HG03108 (cell line): ENCODE measurements around the gene MYCBP.
"Not testable (repeated sequence)": the region's sequence is repeated elsewhere in the genome, so short reads cannot be mapped to it uniquely, and the experiment has no call there.

ENCODE experiments used
- ATAC-seq: cut with Tn5 transposase; IDR thresholded peaks from one replicate; pipeline ENCODE4 v1.9.1; 2021; ENCODE audit warnings: moderate library complexity; ENCODE audit not compliant: unreplicated experiment

The MYCBP gene, protein sequence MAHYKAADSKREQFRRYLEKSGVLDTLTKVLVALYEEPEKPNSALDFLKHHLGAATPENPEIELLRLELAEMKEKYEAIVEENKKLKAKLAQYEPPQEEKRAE

DNA sequence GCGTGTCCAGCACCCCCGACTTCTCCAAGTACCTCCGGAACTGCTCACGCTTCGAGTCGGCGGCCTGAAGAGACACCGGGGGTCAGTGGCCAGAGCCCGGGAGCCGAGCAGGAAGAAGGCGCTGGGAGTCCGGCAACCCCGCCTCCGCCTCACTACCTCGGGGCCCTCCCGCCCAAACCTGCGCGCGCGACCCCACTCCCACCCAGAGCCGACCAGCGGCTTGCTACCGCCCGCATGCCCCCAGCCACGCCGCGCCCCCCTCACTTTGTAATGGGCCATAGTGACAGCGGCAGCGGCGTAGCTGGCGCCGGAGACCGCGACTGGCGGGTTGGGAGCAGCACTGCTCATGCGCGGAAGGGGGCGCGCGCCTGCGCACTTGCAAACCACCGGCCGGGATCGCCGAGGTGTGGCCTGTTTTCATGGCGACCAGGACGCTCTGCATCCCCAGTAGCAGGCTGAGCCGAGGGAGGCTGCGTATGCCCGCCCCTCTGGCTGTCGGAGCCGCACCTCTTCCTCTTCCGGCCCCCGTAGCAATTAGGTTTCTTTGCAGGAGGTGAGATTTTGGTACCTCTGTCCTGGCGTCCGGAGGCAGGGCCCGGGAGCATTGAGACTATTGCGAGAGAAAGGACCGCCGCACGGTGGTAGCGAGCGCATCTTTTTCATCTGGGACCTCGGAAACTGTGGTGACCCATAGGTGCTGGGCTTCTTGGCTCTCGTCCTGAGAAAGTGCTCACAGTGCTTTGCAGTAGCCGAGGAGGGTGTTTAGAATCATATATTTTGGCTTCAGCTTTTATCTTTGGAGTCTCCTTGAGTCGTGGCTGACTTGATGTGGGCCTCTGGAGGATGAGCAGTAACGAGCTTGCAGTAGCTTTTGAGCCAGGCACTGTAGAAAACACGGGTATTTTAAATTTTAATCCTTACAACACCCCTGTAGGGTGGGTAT is at the start of gene MYCBP:
MYCBP (minus strand) TSS at position 322 of the 943 bp plus-strand sequence; CDS start at position 279, 43 bp downstream.
- peak; percentile 94 for ATAC-seq

DNA sequence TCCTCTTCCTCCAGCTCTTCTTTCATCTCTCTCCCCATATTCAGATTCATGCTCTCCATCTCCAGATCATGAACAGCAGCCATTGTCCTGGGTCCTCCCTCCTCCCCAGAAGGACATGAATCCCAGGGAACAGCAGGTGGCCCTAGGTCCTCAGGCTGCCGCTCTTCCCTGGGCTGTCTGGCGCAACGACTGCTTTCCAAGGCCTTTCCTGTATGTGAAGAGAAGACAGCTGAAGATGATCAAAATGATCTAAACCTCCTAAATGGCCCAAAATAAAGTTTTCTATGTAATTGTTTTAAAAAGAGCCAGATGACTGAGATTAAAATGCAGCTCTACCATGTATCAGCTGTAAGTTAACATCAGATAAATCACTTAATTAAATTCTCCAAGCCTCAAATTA is 46.0 kb upstream of the MYCBP start:
- no peak for ATAC-seq

DNA sequence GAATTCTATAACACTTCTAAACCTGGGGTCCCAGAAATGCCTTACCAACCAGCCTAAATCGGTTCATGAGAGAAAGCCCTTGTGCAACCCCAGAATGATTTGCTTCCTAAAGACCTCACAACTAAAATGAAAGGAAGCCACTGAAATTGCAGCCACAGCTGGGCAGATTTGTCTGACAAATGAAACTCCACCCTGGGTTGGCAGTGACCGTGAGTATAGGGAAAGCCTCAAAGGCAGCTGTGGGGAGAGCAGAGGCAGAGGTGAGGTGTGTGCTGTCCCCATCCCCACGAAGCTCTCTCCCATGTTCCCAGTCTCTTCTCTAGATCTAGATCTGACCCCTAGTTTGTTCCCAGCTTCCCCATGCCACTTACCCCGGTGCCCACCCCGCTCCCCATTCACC is 45.4 kb upstream of the MYCBP start:
- ATAC-seq: no peak

DNA sequence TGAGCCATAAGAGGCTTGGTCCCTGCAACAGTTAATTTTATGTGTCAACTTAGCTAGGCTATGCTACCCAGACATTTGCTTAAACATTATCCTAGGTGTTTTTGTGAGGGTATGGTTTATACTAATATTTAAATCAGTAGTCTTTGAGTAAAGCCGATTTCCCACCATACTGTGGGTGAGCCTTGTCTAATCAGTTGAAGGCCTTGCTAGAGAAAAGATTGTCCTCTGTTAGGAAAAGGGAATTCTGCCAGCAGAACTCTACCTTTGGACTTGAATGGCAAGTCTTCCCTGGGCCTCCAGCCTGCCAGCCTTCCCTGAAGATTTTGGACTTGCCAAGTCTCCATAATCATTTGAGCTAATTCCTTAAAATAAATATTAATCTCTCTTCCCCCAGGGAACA is 44.6 kb upstream of the MYCBP start:
- ATAC-seq: no peak

DNA sequence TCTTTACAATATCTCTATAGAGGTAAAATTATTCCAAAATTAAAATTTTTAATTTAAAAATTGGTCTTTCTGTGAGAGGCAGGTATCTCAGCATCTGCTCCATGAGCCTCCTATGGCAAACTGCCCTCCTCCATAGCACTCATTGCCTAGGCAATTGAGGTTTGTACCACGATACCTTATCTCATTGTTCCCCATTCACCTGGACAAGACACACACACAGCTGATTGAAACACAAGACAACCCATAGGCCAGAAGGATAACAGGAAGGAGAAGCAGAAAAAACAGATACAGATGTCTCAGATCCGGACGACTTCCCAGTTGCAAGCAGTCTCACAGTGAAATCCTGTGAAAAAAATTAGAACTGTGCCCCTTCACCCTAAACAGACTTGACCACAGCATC is 44.2 kb upstream of the MYCBP start:
- no peak for ATAC-seq

DNA sequence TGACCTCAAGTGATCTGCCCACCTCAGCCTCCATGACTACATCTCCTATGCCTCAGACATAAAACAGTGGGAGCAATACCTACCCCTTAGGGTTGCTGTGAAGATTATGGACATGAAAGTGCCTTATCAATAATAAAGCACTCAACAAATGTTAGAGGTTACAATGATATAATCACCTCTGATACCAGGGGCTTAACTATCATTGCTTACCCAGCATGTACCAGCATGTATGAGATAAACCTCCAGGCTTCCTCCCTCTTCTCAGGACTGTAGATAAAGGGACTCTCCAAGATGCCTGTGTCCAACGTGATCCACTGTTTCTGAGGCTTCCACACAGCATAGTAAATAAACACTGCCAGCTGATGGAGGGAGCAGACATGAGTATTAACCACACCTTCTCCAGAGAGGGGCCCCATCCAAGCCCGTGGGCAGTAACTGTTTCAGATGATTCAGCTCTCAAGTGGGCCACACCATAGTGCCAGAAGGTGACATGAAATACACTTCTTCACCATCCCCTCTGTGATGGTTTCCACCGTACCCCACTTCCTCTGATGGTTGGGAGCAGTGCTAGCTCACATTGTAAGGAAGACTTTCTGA is 42.3 kb upstream of the MYCBP start:
- no peak for ATAC-seq

DNA sequence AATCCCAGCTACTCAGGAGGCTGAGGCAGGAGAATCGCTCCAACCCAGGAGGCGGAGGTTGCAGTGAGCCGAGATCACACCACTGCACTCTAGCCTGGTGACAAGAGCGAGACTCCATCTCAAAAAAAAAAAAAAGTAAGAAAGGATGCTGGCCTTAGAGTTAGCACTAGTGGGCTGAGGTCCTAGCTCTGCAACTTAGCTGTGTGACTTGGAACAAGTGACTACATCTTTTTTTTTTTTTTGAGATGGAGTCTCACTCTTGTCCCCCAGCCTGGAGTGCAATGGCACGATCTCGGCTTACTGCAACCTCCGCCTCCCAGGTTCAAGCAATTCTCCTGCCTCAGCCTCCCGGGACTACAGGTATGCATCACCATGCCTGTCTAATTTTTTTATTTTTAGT is 41.8 kb upstream of the MYCBP start:
- ATAC-seq: not testable (repeated sequence)

DNA sequence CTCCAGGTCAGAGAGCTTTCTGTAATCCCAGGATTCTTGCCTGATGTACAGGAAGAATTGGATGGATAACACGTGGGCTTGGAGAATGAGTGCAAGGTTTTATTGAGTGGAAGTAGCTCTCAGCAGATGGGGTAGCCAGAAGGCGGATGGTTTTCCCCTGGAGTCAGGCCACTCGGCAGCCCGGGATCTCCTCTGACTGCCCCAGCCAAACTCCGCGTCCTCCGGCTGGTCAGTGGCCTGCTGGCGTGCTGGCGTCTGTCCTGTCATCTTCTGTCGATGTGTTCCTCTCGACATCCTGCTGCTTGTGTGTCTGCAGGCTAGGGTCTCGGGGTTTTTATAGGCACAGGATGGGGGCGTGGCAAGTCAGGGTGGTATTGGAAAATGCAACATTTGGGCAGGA is 35.7 kb upstream of the MYCBP start:
- no peak for ATAC-seq

DNA sequence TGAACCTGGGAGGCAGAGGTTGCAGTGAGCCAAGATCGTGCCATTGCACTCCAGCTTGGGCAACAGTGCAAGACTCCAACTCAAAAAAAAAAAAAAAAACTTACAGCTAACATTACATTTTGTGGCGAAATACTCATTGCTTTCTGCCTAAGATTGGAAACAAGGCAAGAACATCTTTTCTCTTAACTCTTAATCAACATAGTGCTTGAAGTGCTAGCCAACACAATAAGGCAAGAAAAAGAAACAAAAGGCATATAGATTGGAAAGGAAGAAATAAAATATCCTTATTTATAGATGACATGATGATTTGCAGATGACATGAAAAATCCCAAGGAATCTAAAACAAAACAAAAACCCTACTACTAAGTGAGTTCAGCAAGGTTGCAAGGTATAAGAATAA is 32.8 kb upstream of the MYCBP start:
- ATAC-seq: no peak

DNA sequence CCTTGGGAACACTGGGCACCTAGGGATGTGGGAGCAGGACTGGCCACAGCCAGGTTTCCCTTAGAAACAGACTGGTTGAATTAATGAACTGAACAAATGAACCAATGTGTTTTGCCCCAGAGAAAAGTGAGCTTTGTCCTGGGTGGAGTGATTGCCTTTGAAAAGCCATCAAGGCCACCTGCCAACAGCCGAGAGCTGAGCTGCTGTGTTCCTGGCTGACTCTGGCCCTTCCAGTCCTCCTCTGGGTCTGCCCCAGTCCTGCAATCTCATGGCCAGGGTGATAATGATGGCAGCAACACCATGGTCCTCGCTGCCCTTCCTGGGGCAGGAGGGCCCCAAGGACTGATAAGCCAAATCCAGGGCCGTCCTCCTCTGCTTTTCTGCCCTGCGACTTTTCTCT is 26.4 kb upstream of the MYCBP start:
- ATAC-seq: no peak

DNA sequence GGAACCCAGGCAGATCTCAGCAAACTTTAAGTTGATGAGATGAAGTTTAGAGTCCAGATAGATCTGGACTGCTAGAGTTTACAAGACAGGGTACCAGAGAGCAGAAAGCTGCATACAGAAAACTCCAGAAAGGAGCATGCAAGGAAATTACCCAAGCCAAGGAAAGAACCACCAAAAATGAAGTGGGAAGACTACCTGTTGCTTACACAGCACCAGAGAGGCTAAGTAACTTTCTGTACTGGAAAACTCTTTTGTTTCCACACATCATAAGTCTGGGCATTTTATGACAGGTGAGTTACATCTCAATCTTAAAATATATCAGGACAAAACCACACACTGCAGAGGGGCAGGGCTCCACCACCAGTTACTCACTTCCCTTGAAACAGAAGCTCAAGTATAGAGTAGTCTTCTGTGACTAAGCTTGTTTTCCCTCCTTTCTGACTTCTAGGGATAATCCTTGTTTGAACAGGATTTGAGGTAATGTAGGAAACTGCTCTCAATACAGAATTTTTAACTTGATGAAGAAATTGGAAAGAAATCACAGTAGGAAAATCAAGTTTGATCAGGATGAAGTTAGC is 25.6 kb upstream of the MYCBP start:
- ATAC-seq: no peak

DNA sequence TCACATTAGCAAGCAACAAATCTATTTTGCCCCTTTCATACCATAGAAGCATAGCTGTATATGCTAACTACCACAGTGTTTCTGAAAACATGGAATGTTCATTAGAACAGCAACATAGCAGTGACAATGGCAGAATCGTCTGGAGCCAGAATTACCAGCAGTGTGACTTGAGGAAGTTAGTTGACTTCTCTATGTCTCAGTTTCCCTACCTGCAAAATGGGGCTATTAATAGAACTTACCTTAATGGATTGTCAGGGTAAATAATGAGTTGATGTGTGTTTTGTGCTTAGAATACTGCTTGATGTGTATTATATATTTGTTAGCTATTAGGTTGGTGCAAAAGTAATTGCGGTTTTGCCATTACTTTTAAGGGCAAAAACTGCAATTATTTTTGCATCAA is 23.0 kb upstream of the MYCBP start:
- ATAC-seq: no peak

DNA sequence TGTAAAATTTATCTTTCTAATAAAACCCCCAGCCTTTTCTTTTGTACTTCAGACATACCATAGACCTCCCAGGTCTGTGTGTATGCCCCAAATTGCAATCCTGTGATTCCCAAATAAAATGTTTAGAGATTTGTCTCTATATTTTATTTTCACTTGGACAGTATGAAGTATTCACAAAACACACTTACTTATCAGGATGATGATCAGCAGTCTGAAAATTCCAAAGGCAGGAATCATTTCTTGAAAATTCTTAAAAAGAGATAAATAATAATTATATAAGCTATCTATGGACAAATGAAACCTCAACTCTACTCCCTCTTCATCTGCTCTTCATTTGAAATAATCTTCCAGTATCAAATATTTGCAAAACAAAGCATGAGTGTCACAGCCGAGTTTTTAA is 19.8 kb upstream of the MYCBP start:
- ATAC-seq: no peak

DNA sequence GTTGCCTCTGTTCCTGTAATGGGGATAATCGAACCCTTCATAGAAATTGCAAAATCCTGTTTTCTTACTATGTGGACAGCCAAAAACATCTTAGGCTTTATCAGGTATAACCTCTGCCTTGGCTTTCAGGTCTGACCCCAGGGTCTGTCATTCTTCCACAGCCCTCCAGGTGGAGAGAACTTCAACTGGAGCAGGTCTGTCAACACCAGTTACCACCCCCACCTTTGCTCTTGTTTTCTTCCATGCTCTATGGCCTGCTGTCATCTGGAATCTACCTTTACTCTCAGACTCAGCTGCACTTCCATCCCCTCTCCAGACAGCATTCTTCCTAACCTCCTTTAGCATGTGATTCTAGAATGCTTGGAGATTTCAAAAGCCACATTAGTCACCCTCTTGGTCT is 18.6 kb upstream of the MYCBP start:
- ATAC-seq: no peak

DNA sequence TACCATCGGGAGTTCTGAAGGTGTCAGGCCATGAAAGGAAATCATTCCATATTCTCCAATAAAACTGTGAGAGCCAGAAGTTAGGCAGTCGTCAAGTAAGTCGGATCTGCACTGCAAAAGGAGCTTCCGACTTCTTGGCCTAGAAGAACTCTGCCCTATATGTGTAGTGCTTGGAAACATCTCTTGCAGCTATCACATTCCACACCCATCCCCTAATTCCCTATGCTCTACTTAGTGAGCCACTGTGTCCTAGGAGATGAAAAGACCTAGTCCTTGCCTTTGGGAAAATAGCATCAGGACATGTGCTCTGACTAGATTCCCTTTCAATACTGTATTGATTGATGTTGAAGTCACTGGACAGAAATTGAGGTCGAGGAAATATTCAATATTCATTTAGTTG is 16.4 kb upstream of the MYCBP start:
- no peak for ATAC-seq

DNA sequence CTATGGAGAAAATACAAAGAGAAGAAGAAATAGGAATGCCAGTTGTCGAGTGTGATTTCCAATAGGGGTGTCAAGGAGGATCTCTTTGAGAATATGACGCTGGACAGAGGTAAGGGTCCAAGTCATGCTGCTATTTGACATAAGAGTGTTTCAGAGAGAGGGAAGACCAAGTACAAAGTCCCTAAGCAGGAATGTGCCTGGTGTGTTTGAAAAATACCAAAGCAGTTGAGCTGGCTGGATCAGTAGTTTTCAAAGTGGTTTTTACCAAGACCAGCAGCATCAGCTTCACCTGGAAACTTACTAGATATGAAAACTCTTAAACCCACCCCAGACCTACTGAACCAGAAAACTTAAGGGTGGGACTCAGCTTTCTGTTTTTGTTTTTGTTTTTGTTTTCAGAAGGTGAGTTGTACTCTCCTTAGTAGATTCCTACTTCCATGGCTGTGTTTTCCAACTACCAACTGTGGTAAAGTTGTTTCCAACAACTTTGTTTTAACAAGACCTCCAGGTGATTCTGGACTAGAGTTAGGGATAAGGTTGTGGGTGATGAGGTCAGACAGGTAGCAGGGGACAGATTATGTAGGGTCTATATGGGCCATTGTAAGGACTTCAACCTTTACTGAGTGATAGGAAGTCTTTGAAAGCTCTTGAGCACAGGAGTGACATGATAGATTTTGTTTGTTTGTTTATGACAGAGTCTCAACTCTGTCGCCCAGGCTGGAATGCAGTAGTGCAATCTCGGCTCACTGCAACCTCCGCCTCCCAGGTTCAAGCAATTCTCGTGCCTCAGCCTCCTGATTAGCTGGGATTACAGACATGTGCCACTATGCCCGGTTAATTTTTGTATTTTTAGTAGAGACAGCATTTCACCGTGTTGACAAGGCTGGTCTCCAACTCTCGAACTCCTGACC is 15.5 kb upstream of the MYCBP start:
- no peak for ATAC-seq

DNA sequence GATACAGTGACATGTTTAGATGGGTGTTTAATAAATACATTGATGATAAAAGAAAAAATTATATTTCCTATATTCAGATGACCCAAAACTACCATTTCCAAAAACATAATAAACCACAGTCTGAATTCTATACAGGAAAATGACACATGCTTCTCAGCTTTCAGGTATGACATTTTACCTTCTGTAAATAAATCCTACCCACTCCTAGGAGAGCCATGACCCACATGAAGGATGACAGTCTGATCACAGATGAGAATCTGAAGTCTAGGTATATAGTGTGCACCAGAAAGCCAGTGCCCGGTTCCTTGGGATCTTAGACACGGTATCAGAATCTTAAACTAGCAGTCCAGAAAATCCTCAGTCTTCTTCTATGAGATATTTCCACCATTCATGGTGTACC is 11.9 kb upstream of the MYCBP start:
- ATAC-seq: no peak

DNA sequence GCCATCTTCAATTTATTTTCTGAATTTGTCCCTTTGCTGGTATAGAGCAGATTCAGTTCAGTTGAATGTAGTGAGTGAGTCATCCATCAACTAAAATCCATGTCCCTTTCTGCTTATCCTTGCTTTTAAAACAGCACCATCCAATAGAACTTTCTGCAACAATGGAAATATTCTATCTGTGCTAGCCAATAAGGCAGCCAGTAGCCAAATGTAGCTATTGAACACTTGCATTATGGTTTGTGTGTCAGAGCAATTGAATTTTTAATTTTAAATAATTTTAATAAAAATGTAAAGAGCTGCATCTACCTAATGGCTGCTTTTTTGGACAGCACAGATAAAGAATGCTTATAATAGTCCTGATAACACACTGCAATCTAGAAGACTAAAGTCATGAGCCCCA is 8.3 kb upstream of the MYCBP start, which contains the start of gene GJA9:
GJA9 (minus strand) TSS at position 101 of the 400 bp plus-strand sequence. CDS start 5,489 bp downstream, outside the sequence.
- no peak for ATAC-seq

DNA sequence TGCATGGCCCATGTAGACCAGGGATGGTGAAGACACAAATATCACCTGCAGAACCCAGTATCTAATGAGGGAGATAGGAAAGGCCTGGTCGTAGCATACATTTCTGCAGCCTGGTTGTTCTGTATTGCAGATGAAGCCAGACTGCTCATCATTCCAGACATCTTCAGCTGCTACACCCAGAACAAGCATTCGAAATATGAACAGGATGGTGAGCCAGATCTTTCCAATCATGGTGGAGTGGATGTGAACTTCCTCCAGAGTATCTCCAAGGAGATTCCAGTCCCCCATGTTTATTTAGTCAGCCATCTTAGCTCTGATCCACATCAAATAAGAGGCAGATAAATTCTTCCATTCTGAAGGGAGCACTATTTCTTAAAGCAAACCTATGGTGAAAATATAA is 2.7 kb upstream of the MYCBP start:
- ATAC-seq: no peak

DNA sequence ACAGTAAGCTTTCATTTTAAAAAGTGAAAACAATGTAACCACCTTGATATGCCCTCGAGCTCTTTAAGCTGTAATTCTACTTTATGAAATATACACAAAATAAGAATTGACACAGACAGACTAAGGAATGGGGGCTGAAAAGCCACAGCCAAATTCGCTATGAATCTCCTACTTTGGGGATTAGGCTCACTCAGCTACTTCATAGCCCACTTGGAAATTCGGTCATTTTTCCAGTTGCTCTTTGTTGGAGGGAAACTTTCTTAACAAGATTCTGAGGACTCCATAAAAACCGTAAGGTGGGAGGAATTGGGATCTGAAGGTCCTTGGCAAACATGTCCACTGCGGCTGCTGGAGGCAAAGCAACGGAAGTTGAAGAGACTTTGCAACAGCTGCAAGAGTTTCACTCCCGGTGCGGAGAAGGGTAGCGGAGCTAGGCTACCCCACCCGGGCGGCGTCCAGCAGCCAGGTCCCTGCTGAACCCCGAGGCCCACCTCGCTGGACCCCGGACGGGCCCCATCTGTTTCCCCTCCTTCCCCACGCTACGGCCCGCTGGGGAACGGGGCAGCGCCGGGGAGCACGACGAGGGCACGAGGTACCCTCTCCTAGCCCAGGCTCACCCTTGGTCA is 634 bp downstream of the MYCBP start:
- ATAC-seq: peak; percentile 24
